NCI-H226 (cell line): ENCODE measurements around the gene RAB3IL1.

Experiments used
- DNase-seq: peaks from one replicate; pipeline ENCODE4 v3.0.0-alpha.2; 2015

The RAB3IL1 gene

DNA sequence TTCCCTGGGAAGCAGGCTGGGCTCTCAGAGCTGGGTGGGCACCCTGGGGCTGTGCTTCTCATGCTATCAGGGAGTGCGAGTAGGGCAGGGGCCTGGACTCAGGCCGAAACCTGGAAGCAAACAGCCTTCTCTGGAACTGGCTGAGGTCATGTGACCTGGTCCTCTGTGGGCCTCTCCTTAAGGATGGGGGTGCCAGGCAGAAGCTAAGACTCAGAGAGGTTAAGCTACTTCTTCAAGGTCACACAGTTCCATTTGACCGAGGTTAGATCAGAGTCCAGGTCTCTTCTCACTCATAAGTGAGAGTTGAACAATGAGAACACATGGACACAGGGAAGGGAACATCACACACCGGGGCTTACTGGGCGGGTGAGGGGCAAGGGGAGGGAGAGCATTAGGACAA lies 33.4 kb downstream of the RAB3IL1 start:
- no peak for DNase-seq

DNA sequence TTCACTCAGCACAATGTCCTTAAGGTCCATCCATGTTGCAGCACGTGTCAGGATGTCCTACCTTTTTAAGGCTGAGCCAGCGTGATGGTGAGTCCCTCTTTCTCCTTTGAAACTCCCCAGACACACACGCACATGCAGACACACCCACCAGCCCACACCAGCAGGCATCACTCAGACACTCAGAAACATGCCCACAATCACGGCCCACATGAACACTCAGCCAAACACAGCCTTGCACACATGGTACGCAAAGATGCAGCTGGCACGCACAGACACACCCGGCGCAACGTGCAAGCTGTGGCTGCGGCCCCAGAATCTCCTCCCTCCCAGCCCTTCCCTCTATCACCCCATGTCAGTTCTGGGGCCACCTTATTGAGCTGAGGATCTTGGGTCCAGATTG lies 34.0 kb downstream of the RAB3IL1 start:
- no peak for DNase-seq

DNA sequence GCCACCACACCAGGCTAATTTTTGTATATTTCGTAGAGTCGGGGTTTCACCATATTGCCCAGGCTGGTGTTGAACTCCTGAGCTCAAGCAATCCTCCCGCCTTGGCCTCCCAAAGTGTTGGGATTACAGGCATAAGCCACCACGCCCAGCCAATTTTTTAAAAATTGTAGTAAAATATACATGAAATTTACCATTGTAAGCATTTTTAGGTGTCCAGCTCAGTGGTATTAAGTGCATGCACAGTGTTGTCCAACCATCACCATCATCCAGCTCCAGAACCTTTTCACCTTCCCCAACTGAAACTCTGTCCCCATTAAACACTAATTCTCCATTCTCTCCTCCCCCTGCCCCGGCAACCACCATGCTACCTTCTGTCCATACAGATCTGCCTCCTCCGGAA lies 34.5 kb downstream of the RAB3IL1 start:
- DNase-seq, result no peak

DNA sequence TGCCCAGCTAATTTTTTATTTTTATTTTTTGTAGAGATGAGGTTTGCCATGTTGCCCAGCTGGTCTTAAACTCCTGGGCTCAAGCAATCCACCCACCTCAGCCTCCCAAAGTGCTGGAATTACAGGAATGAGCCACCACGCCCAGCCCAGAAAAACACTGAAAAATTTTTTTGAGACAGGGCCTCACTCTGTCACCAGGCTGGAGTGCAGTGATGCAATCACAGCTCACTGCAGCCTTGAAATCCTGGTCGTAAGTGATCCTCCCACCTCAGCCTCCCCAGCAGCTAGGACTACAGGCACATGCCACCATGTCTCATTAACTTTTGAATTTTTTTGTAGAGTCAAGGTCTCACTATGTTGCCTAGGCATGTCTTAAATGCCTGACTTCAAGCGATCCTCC lies 35.1 kb downstream of the RAB3IL1 start:
- peak; percentile 53 for DNase-seq

DNA sequence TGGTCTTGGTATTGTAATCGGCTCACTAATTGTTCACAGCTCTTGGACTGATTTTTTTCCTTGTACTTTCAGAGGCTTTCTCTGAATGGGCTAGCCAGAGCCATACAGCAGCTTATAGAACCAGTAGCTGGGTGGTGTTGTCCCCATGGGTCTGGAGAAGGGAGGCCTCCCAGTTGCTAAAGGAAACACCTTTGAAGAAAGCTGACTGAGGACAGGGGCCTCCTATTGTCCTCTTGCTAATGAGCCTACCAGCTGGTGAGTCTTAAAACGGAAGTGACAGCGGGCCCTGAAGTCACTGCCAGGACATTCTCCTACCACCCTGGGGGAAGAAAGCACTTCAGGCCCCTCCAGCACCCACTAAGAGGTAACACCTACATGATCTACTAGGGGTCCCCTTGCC lies 36.0 kb downstream of the RAB3IL1 start:
- no peak for DNase-seq

DNA sequence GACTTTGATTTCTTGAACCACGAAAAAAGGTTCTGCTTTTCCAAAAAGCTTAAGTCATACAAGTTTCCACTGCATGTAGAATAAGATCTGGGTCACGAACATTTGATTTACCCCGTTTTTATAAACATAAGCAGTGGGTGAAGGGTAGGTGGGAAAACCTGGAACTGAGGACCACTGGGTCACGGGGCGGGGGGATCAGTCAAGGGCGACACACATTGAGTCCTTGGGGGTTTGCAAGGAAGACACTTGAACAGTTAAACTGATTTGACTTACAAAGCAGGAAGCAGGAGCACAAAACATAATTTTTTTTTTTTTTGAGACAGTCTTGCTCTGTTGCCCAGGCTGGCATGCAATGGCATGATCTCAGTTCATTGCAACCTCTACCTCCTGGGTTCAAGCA lies 36.9 kb downstream of the RAB3IL1 start:
- DNase-seq, result no peak

DNA sequence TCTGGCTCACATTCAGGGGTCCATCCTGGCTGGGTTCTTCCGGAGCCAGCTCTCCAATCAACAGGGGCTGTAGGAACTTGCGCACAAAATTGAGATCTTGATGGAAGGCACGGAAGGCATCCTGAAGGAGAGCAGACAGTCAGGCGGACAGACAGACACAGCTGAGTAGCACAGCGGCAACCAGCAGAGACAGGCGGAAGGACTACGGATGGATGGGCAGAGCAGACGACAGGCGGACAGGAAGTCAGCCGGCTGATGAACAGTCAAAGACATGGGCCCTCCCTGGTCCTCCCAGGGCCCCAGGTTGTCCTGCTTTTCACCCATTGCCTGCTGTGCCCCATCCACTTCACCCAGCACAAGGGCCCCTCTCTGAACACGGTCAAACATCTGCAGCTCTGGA lies 37.3 kb downstream of the RAB3IL1 start:
- no peak for DNase-seq

DNA sequence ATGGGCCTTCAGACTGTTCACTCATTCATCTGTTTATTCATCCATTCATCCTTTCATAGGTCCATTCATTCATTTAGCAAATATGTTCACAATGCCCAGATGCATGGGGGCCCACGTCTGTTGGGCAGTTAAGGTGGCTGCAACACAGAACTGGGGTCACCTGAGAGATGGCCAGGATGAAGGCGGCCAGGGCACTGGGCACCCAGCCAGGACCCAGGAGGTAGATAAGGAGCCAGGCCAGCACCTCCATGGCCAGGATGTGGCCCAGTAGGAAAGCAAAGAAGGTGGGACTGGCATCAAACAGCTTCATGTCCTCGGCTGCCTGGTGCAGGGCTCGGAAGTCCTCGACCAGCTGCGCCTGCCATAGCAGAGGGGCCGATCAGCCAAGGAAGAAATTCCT lies 38.2 kb downstream of the RAB3IL1 start:
- no peak for DNase-seq

DNA sequence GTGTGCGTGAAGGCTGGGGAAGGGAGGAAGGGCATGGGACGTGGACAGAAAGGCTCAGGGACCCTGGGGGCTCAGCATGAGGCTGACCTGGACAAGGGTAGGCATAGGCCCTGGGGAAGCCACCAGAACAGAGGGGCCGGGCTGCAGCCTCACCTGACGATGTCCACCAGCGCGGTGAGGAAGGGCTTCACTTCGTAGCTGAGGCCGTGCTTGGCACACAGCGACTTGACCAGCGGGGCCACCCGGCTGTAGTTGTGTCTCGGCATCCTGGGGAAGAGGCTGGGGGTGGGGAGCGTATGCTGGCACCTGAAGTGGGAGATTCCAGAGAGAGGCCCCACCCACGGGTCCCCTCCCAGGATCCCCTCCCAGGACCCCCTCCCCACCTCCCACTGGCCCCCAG lies 41.7 kb downstream of the RAB3IL1 start:
- DNase-seq, result no peak

DNA sequence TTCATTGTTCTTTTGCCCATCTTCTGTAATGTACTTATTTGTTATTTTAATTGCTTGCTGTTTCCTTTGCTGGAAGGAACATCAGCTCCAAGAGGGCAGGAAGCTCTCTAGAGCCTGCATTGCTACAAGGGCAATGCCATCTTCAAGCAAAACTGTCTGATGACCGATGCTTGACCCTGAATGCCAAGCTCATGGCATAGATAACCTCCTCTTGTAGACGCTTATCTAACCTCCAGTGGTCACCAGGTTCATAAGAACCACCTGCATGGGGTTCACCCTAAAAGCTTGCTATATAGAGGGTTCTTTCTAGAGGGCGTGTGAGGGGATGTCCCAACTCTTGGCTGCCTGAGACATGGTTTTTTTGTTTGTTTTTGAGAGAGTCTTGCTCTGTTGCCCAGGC lies 42.5 kb downstream of the RAB3IL1 start:
- no peak for DNase-seq

DNA sequence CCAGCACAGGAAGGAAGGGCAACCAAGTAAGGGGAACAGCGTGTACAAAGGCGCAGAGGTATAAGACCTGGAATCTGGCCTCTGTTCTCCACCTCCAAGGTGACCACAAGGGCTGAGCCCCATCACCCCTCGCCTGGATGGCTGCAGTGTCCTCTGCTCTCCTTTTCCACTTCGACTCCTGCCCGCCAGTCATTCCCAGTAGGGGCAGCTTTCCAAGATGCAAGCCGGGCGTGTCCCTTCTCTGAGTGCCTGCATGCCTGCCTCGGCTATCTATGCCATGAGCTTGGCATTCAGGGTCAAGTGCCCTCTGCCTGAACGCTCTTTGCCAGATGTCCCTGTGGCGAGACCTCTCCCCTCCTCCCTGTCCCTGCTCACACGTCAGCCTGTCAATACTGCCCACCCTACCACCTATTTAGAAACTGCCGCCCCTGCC lies 43.0 kb downstream of the RAB3IL1 start:
- DNase-seq, result no peak

DNA sequence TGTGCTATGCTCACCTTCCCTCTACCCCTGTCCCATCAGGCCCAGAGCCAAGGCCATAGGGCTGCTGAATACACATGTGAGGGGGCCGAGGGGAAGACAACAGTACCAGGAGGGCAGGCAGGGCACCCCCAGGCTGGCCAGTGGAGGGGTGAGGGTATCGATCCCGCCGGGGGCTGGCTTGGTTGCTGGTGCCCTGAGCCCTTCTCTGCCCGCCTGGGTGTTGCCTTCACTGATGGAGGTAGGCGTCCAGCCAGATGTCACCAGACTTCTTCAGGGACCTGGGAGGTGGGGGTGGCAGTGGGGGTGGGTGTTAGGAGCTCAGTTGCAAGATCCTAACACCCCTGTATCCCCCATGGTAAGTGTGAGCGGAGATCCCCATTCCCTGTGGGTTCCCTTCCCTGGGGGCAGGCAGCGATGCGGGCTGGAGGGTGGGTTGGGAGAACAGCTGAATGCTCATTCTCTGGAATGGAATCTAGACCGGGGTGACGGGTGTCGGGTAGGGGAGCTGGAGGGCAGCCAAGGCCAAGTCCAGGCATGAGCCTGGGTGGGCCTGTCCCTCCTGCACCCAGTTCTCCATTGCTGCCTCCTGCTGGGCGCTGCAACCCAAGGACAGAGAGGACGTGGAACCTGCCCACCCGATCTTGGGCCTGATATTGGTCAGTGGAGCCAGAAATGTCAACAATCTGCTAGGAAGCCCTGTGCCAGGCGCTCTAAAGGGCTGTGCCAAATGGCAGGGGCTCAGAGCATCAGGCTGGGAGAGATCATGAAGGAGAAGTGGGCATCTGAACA lies 43.6 kb downstream of the RAB3IL1 start:
- no peak for DNase-seq

DNA sequence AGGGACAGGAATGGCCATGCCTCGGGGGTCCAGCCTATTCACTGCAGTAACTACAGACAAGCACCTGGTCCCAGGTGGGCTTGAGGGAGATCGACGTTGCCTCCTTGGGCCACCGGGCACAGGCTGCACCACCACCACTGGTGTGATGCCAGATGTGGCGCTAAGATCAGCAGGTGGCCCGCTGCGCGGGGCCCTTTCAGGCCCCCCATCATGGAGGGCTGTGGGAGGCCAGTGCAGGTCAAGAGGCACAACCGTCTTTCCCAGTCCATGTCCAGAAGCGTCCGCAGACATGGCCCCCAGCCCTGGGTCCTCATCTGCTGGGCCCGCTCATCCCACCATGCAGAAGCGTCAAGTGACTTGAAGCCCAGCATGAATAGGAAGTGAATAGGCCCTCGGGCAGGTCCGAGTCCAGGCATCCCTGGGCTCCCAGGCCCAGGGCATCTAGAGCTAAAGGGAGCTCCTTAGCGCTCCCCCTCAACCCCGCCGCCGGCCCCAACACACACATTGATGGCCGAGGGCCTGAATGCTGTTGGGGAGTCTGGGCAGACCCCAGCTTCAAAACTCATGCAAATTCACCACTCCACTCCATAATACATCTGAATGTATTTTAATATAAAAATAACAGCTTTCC lies 44.3 kb downstream of the RAB3IL1 start:
- DNase-seq, result no peak

DNA sequence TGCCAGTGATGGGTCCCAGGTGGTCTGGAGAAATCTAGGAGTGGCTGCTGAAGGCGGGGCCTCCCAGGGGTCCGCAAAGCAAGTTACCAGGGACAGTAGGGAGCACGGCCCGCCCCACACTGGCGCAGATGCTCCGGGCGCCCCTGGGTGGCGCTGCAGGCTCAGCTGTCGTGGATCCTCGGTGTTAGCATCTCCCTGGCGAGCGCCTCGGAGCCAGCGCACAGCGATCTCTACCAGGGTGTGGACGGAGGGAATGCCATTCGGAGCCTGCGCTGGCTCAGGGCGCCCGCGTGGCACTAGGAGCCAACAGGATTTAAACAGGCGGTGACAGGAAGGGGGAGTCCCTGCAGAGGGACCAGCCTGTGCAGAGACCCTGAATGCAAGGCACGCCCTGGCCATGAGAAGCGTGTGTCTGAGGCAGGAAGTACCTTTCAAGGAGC lies 46.2 kb downstream of the RAB3IL1 start:
- DNase-seq, result peak; percentile 28

DNA sequence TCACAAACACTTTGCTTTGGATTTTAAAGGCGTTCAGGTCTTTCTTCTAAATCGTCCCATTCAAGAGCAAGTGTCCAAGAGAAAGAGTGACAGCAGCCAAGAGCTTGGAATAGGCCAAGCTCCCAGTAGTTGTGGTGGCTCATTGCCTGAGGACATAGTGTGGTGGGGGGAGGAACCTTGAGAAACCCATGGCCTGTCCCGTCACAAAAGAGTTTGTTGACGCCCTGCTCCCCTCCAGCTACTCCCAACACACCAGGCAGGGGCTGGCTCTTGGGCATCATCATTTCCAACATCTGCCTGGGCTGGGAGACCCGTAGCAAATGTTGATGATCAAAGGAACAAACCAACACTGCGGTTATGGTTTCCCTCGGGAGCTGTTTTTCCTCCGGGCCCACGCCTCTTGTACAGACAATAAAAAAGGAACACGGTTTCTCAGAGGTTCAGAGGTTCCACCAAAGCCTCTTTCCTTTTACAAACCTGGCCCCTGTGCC lies 46.8 kb downstream of the RAB3IL1 start:
- no peak for DNase-seq

DNA sequence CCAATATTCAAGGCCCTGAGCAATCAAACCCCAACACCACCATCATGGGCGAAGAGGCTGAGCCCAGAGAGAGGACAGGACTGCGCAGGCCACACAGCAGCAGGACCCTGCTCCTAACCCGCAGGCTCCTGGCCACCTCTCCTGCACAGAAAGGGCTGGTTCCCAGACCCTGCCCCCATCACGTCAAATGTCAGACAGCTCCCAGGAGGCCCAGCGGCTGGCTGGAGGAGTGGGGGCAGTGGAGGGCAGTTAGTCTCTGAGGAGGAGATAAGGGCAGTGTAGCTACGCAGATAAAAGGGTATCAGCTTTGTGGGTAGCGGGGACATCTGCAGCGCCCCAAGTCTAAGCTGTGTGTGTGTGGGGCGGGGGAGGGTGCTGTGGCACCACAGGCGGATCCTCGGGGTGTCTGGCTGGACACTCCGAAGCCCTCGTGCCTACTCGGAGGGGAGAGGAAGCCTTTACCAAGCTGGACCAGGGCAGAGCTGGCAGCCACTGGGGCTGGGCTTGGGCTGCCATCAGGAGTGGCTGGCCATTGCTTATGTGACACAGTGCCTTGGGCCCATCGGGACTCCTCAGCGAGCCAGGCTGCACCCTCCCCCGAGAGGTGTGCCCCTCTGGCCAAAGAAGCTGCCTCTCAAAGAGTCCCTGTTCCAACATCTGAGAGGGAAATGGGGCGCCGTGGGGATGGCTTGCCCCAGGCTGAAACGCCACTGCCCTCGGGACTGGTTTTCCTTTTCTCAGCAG lies 47.5 kb downstream of the RAB3IL1 start:
- no peak for DNase-seq

DNA sequence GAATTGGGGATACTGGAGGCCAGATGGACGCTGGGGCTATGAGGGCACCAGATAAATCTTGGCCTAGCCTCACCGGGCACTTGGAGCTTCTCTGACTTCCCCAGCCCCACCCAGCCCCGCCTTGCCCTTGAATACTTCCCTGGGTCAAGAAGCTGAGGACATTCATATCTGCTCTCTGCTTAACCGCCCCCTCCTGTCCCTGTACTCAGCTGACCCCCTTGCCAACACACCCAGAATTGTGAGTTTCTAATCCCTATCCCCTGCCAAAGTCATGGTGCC lies 48.0 kb downstream of the RAB3IL1 start:
- DNase-seq, result no peak

DNA sequence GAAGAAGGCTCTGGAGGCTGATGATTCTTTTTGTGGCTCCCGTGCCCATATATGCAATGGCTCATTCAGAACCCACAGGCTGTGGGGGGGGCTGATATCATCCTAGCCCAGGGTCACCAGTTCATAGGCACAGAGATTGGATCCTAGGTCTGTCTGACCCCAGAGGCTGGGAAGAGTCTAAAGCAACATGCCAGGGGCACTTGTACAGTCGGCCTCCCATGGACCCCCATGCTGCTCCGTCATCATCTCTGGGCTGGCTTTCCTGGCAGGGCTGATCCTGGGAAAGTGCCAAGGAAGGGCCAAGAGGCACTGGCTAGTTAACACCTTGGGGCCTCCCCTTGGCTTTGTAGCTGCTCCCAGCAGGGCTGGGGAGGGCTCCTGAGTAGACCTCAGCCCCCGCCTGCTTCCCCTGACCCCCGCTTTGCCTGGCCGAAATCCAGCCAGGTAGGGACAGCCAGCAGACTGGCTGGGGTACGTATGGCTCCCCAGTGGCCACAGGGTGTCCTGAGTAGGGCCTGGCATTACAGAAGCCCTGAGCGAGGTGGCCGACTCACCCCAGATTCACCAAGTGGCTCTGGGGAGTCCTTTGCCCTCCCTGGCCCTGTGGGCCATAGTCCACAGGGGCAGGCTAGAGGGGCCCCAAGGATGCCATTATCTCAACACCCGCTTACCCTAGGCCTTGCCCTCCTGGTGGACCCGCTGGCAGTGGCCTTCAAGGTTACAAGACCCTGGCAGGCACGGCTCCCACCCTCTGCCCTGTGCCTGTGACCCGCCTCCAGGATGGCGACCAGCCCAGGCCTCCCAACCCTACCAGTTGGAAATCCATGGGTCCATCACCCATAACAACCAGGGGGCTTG lies 48.6 kb downstream of the RAB3IL1 start:
- DNase-seq, result no peak

DNA sequence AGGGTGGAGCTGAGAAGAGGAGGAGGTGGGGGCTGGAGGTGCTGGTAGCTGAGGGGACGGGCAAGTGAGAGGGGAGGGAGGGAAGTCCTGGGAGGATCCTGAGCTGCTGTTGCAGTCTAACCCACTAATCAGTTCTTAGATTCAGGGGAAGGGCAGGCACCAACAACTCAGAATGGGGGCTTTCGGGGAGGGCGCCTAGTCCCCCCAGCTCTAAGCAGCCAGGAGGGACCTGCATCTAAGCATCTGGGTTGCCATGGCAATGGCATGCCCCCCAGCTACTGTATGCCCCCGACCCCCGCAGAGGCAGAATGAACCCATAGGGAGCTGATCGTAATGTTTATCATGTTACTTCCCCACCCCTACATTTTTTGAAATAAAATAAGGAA lies 50.4 kb downstream of the RAB3IL1 start:
- DNase-seq, result no peak

DNA sequence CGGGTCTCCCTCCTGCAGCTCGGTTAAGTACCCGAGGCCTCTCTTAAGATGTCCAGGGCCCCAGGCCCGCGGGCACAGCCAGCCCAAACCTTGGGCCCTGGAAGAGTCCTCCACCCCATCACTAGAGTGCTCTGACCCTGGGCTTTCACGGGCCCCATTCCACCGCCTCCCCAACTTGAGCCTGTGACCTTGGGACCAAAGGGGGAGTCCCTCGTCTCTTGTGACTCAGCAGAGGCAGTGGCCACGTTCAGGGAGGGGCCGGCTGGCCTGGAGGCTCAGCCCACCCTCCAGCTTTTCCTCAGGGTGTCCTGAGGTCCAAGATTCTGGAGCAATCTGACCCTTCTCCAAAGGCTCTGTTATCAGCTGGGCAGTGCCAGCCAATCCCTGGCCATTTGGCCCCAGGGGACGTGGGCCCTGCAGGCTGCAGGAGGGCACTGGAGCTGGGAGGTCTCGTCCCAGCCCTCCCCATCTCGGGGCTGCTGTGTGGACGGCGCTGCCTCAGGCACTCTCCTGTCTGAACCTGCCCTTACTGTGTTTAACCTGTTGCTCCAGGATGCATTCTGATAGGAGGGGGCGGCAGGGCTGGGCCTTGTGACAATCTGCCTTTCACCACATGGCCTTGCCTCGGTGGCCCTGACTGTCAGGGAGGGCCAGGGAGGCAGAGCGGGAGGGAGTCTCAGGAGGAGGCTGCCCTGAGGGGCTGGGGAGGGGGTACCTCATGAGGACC lies 51.0 kb downstream of the RAB3IL1 start:
- no peak for DNase-seq

DNA sequence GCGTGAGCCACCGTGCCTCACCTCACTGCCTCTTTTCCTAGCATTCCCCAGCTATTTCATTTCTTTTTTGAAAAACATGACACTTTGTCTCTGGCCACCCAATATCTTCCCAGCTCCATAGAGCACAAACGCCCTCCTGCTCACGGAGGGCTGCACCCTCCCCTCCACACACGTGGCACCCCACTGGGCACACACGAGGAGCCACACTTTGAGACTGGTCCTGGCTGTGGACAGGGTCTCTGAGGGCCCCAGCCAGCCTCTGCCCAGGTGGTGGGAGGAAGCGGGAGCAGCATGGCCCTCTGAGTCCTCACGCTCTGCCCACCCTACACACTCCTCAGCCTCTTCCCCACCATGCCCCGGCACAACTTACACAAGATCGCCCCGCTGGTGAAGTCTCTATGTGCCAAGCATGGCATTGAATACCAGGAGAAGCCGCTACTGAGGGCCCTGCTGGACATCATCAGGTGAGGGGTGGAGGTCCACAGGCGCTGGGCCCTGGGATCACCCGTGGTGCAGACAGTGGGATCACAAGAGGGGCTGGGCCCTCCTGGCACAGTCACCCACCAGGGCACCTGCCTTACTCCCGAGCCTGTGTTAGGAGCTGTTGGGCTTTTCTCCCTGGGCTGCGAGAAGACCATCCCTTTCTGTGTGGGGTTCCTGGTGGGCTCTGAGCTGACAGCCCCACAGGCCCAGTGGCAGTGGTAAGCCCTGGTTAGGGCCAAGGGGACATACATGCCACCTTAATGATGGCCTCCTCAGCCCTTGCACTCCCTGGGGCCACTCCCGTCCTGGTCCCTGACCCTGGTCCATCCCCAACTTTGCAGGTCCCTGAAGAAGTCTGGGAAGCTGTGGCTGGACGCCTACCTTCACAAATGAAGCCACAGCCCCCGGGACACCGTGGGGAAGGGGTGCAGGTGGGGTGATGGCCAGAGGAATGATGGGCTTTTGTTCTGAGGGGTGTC lies 52.3 kb downstream of the RAB3IL1 start:
- DNase-seq, result no peak
